ENCODE results near the gene ECE1.
"Not testable (repeated sequence)": the region's sequence is repeated elsewhere in the genome, so short reads cannot be mapped to it uniquely, and the experiment has no call there.

The ECE1 gene

DNA sequence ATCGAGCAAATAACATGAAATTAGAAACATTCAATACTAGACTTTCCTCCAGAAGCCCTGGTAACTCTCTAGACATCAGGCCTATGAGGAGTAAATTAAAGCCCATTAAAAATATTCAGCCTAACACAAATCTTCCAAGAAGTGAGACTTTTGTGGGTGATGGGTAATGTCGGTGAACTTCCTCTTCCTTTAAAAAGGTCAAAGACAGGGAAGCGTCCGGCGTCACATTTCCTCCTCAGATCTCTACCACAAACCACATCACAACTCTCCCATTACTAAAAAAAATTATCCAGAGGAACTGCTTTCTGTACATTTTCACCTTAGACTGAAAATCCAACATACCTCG, 115.0 kb downstream of the ECE1 start:
- no peak for DNase-seq

- DNase-seq: no peak
Observed at GRCh38 chr1:21174654-21175323, 115.5 kb downstream of the ECE1 start.

- no peak for DNase-seq
Observed at GRCh38 chr1:21174230-21174629, 116.0 kb downstream of the ECE1 start.

GRCh38 chr1:21173096-21173495, 117.2 kb downstream of the ECE1 start:
- not testable (repeated sequence) for DNase-seq

- not testable (repeated sequence) for DNase-seq
Observed at GRCh38 chr1:21170837-21171236, 119.4 kb downstream of the ECE1 start.

DNA sequence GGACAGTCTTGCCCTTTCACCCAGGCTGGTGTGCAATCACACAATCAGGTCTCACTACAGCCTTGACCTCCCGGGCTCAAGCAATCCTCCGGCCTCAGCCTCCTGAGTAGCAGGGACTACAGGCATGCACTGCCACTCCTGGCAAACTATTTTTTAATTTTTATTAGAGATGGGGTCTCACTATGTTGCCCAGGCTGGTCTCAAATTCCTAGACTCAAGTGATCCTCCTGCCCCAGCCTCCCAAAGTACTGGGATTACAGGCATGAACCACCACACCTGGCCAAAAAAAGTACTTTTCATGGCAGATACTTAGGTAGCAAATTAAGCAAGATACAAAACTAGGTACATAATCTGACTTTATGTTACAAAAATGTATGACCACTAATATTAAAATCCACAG, 121.8 kb downstream of the ECE1 start:
- no peak for DNase-seq

All from NCI-H446 treated with DMSO at 0.1 percent for 48 hours (cell line).